Neural crest cell (in vitro differentiated cells): Measurements from ENCODE around the gene TMEM18. TPM values are rescaled to one million over a fixed set of nuclear protein-coding genes. Genes with fewer than 3 reads are reported as not detected.
A peak's percentile ranks its signal among the peaks of the same experiment; 100 is the strongest.

Experiments
- DNase-seq: peaks from one replicate; pipeline ENCODE4 v3.0.0; 2021; ENCODE audit warnings: low read depth, mixed read lengths, low spot score
- H3K27ac Mint-ChIP-seq: one replicate; pipeline ENCODE4 v1.8.0; 2021; ENCODE audit warnings: mild to moderate bottlenecking, mixed read lengths; ENCODE audit not compliant: unreplicated experiment
- H3K27me3 Mint-ChIP-seq: 2 replicates; pipeline ENCODE4 v1.8.0; 2021; ENCODE audit warnings: low read depth, mild to moderate bottlenecking, mixed read lengths
- H3K36me3 Mint-ChIP-seq: 2 replicates; pipeline ENCODE4 v1.8.0; 2021; ENCODE audit warnings: low read depth, mild to moderate bottlenecking, mixed read lengths
- H3K4me1 Mint-ChIP-seq: 2 replicates; pipeline ENCODE4 v1.8.0; 2021; ENCODE audit warnings: mixed read lengths
- H3K4me3 Mint-ChIP-seq: one replicate; pipeline ENCODE4 v1.8.0; 2021; ENCODE audit warnings: mild to moderate bottlenecking, mixed read lengths
- H3K9me3 Mint-ChIP-seq: 2 replicates; pipeline ENCODE4 v1.8.0; 2021; ENCODE audit warnings: mixed read lengths
- CTCF ChIP-seq: fragments of 200-600 bp; sonication (generic); conservative IDR thresholded peaks from 2 replicates; pipeline ENCODE4 v1.5.0; 2021; ENCODE audit warnings: antibody characterized with exemption, mild to moderate bottlenecking
- total RNA-seq: library from RNA; stranded (reverse); gene quantifications from 2 replicates; pipeline ENCODE4 v1.2.1, GENCODE V29; 2021

TMEM18 gene
- total RNA-seq, 1 donor from 2014 or later = 27.7 TPM

DNA sequence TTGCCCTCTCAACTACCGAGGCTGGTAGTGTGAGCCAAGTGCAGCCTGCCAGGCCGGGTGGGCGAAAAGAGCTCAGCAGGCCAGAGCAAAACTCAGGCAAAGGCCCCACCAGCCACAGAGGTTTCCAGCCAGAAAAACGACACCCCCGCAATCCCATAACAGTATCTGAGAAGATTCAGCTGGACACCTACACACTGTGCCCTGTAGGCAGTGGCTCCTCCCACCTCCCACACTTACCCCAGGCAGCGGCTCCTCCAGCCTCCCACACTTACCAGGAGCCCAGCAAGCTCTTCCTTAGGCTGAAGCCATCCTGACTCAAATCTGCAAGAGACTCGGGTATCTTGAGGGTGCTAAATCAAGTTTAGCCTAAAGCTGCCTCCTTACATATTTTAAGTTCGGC lies 15.6 kb upstream of the TMEM18 start:
- Mint-ChIP-seq H3K4me3 (no peak overlapping the region), H3K9me3 (no peaks in the 10 kb centered on the region), H3K27me3 (no peaks in the 10 kb centered on the region), H3K4me1 (peaks cover 5% of the 10 kb centered on the region), H3K36me3 (peaks cover 7% of the 10 kb centered on the region), H3K27ac (peak overlapping the region; percentile 57)
- TF ChIP-seq CTCF = no peak
- no peak for DNase-seq

DNA sequence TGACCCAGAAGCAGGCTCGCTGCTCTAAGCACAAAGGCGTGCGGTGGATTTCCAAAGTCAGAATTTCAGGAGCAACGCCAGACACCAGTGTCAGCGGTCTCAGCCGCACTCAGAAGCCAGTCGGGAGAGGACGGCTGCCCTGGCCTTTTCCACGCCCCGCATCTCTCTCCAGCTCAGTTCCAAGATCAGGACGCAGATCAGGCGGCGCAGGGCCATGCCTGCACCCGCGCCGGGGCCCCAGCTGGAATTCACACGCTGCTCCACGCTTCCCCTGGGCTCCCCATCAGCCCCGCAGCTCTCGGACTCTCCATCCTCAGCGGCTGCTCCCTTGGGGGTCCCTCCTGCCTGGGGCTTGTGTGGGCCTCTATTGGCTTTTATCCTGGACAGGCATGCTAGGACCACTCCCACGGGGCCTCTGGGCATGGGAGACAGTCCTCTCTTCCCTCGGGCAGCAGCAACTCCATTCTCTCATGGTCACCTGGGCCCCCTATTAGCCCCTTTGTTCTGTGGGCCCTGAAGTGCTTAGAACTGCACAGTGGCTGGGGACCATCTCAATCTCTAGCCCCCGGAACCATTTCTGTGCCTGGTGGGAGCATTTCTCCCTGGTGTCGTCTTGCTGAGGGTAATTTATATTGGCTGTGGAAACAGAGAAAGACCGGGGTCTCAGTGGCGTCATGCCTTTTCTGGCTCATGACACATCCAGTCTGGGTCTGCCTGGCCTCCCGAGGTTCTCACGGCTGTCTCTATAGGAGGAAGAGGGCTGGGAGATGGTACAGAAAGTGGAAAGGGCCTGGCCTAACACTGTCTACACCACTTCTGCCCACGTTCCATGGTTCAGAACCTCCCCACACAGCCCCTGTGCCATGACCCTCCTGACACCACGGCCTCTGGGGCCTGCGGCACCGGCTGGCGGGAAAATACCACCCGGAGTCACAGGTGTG lies 14.9 kb upstream of the TMEM18 start:
- Mint-ChIP-seq H3K4me3 (no peak overlapping the region), H3K27me3 (no peaks in the 10 kb centered on the region), H3K36me3 (peaks cover 7% of the 10 kb centered on the region), H3K4me1 (peaks cover 5% of the 10 kb centered on the region), H3K9me3 (no peaks in the 10 kb centered on the region), H3K27ac (no peak overlapping the region)
- no peak for DNase-seq
- TF ChIP-seq CTCF = no peak

- DNase-seq = no peak
- no peaks in the 10 kb centered on the region for H3K27me3 Mint-ChIP-seq
- H3K4me1 Mint-ChIP-seq = peaks cover 5% of the 10 kb centered on the region
- H3K27ac Mint-ChIP-seq = no peak overlapping the region
- H3K4me3 Mint-ChIP-seq = no peak overlapping the region
- peaks cover 13% of the 10 kb centered on the region for H3K36me3 Mint-ChIP-seq
- no peaks in the 10 kb centered on the region for H3K9me3 Mint-ChIP-seq
- no peak for TF ChIP-seq CTCF
Measured at GRCh38 chr2:690799-691198, 13.6 kb upstream of the TMEM18 start.

- no peak for DNase-seq
- peaks cover 5% of the 10 kb centered on the region for H3K9me3 Mint-ChIP-seq
- H3K27me3 Mint-ChIP-seq = no peaks in the 10 kb centered on the region
- H3K27ac Mint-ChIP-seq = peak overlapping the region; percentile 43
- TF ChIP-seq CTCF = no peak
- H3K4me1 Mint-ChIP-seq = peaks cover 5% of the 10 kb centered on the region
- peaks cover 18% of the 10 kb centered on the region for H3K36me3 Mint-ChIP-seq
- no peak overlapping the region for H3K4me3 Mint-ChIP-seq
Measured at GRCh38 chr2:689877-690510, 12.8 kb upstream of the TMEM18 start.

DNA sequence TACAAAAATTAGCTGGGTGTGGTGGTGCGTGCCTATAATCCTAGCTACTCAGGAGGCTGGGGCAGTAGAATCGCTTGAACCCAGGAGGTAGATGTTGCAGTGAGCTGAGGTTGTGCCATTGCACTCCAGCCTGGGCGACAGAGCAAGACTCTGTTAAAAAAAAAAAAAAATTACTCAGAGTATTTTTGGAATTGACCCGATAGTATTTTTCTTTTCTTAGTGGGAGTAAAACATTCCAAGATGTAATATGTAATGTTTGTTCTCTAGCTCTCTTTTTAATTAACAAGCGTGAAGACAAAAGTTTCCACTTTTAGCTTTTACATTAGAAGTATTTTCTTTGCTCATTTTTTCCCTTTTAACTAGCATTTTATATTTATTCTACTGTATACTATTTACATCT lies 12.0 kb upstream of the TMEM18 start:
- H3K9me3 Mint-ChIP-seq = peaks cover 10% of the 10 kb centered on the region
- no peaks in the 10 kb centered on the region for H3K27me3 Mint-ChIP-seq
- no peak overlapping the region for H3K27ac Mint-ChIP-seq
- H3K36me3 Mint-ChIP-seq = peaks cover 24% of the 10 kb centered on the region
- peaks cover 2% of the 10 kb centered on the region for H3K4me1 Mint-ChIP-seq
- no peak overlapping the region for H3K4me3 Mint-ChIP-seq
- TF ChIP-seq CTCF = no peak
- no peak for DNase-seq
